ENCODE measurements around the gene SERPINA1.

DNA sequence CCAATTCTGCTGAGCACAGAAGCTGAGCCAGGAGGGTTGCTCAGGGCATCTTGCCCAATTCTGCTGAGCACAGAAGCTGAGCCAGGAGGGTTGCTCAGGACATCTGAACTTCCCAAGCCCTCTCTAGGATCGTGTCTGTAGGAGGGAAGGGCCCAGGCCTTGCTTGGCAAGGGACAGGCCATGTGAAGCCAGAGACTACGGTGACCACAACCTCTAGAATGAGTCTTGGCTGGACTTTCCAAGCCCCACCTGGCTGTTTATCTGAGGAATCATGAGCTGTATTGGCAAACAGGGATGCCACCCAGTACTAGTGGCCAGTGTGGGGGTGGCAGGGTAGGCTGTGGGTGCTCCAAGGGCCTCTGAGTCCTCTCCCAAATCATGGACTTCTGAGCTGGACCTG, 57.5 kb downstream of the SERPINA1 start:
- TF ChIP-seq POLR2AphosphoS5 (IDR thresholded peaks at IDR 0.05), result no peak
- no peak for TF ChIP-seq CTCF (IDR thresholded peaks at IDR 0.05)
- no peak for TF ChIP-seq POLR2A (IDR thresholded peaks at IDR 0.05)
